HG03025 (cell line): ENCODE measurements around the gene ZC3H12D.
"Not testable (repeated sequence)": the region's sequence is repeated elsewhere in the genome, so short reads cannot be mapped to it uniquely, and the experiment has no call there.

Experiments used
- ATAC-seq: cut with Tn5 transposase; IDR thresholded peaks from one replicate; pipeline ENCODE4 v1.9.1; 2021; ENCODE audit warnings: mild to moderate bottlenecking, moderate library complexity; ENCODE audit not compliant: unreplicated experiment, low FRiP score

The ZC3H12D gene

DNA sequence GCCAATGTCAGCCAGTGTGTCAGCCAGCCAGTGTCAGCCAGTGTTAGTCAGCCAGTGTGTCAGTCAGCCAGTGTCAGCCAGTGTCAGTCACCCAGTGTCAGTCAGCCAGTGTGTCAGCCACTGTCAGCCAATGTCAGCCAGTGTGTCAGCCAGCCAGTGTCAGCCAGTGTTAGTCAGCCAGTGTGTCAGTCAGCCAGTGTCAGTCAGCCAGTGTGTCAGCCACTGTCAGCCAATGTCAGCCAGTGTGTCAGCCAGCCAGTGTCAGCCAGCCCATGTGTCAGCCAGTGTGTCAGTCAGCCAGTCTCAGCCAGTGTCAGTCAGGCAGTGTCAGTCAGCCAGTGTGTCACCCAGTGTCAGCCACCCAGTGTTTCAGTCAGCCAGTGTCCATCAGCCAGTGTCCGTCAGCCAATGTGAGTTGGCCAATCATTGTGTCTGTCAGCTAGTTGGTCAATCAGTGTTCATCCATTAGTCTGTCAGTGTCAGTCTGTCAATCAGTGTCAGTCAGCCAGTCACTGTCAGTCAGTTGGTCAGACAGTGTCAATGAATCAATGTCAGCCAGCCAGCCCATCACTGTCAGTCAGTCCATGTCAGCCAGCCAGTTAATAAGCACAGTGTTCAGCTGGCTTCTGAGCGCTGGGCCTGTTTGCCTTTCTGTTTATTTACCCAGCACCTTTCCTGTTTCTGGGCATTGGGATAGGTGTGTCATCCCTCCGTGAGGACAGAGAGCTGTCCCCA is 40.3 kb downstream of the ZC3H12D start:
- not testable (repeated sequence) for ATAC-seq

DNA sequence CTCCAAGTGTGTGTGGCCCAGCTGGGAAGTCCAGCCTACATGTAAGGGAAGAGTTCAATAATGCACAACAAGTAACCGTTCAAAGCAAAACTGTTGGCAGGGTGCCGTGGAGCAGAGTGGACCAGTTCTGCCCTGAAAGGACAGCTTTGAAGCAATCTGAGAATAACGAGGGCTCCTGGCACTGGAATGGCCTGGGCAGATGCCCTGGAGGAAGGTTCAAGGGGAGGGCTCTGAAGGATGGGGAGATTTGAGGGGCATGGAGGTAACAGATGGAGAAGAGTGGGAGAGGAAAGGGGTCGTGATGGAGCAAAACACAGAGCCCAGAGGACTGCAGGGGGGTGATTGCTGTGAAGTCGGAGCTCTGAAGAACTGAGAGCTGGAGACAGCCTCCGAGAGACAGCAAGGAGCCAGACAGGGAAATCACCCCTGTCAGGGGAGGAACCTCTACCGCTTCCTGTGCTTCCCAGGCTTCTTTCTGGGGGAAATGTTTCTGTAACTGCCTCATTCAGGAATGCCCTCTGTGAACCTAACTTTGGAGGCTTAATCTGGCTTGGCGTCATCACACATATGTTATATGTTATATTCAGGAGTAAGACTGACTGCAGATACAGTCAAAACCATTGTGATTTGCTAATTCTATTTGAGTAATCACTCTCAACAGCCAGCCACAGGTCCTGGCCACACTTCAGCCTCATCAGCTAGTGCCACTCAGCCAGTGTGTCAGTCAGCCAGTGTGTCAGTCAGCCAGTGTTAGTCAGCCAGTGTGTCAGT is 41.2 kb downstream of the ZC3H12D start:
- no peak for ATAC-seq

DNA sequence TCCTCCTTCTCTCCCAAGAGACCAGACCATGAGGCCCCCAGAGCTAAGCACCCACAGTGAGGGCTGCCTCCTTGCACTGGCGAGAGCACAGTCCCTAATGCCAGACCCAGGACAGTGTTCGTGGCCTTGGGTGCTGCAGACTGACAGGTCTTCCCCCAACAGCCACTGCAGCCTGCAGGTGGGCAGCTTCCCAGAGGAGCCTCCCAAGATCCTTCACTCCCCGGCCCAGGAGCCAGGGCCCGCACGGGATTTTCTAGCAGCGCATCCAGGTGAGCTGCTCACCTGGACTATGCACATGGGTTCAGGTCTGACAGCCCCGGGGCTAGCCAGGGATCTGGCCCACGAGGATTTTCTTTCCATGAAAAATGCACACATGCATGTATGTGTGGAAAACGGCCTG is 43.1 kb downstream of the ZC3H12D start:
- no peak for ATAC-seq

DNA sequence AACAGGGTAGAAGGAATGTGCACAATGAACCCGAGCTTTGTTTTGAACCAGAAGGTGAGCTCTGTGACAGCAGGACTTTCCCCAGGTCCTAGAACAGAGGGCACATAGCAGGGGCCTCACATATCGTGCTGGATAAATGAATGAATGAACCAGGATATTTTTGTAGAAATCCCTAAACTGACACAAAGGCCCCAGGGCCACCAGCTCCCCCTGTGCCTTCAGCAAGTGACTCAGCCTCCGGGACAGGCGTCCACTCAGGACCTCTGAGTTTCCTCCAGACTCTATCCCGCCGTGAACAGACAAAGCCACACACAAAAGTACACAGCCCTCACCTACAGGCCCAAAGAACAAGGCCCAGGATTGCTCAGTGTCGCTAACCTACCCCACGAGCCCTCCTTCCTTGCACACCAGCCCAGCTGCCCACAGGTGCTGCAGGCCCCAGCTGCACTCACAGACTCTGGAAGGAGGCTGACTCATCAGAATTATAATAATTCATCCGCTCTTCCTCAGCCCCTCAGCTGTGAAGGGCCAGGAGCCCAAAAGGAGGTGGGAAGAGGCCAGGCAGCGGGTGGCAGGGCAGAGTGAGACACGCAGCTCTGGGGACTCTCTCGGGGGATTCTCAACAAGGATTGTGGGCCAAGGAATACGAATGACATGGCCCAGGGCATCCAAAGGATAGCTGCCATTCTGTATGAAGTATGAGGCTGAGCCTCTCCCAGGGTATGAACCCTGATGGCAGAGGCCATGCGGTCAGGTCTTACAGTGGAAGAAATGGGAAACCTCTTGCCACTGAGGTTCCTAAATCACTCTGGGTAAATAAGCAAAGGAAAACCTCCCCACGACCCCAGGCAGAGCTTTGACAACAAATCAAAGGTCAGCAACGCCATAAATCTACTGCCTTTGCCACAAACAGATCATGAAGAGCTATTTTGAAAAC is 43.8 kb downstream of the ZC3H12D start:
- ATAC-seq = no peak

DNA sequence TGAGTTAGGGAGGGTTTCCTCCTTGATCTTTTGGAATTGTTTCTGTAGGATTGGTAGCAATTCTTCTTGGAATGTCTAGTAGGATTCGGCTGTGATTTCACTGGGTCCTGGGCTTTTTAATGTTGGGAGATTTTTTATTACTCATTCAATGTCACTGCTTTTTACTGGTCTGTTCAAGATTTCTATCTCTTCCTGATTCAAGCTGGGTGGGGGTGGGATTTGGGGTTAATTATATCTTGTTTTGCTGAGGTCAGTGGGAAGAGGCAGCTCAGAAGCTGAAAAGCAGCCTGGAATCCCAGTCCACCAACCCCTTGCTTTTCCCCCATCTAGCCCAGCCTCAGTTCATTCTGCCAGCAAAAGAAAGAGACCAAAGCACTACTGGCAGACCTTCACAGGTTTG is 45.2 kb downstream of the ZC3H12D start:
- ATAC-seq = no peak

DNA sequence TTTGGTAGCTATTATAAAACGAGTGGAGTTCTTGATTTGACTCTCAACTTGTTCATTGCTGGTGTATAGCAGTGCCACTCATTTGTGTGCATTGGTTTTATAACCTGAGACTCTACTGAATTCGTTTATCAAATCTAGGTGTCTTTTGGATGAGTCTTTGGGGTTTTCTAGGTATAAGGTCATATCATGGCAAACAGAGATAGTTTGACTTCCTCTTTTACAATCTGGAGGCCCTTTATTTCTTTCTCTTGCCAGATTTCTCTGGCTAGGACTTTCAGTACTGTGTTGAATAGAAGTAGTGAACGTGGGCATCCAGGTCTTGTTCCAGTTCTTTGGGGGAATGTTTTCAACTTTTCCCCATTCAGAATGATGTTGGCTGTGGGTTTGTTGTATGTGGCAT is 46.0 kb downstream of the ZC3H12D start:
- ATAC-seq = no peak

DNA sequence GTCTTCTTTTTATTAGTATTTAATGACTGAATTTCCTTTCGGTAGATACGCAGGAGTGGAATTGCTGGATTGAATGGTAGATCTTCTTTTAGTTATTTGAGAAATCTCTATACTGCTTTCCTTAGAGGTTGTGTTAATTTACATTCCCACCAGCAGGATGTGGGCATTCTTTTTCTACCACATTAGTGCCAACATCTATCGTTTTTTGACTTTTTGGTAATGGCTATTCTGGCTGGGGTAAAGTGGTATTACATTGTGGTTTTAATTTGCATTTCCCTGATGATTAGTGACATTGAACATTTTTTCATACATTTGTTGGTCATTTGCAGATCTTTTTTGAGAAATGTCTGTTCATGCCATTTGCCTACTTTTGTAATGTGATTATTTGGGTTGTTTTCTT is 47.6 kb downstream of the ZC3H12D start:
- ATAC-seq = no peak

DNA sequence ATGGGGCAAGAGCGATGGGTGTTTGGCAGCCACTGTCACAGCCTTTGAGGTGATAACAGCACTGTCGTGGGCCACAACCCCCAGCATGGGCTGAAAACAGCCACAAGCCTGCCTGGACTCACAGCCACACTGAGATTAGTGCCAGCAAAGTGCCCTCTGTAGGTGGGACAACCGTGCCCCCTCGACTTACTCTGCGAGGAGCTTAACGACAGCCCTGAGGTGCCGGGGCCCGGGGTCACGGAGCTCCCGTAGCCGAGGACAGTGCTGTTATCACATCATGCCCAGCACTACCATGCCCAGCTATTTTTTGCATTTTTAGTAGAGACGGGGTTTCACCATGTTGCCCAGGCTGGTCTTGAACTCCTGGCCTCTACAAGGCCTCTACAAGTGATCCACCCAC is 48.2 kb downstream of the ZC3H12D start:
- ATAC-seq = no peak

DNA sequence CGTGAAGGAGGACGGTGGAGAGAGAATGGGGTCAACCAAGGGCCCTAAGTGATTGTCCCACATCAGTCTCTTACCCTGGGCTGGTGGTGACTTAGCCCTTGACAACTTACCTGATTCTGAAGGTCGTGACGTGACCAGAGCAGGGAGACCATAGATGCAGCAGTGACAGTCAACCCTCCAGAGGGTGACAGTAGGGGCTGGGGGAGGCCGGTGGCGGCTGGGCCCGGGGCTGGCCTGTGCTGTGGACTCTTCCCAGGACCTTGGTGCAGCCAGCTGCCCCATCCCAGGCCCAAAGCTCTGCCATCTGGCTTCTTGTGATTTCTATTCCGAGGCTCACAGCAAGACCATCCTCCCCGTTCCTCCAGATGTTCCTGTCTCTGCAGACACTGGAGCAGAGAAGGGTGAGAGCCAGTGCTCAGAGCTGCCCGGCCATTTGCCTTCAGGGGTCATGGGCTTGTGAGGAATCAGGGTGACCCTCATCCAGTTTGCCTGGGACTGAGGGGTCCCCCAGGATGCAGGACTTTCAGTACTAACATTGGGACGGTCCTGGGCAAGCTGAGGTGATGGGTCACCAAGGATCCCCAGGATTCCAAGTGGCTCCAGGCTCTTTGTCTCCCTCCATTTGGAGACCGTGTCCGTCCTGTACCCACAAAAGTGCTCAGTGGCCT is 48.8 kb downstream of the ZC3H12D start:
- no peak for ATAC-seq

DNA sequence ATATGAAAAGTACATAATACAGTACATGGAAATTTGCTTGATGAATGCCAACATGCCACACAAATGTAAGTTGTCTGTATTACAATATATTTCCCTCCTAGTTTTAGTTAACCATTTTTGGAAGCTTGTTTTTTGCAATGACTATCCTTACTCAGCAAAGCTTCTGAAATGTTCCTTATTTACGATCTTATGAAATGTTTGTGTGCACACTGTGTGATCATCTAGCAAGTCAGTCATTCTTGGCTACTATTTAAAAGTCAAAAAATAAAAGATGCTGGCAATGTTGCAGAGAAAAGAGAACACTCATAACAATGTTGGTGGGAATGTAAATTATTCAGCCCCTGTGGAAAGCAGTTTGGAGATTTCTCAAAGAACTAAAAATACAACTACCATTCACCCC is 50.9 kb downstream of the ZC3H12D start:
- no peak for ATAC-seq

DNA sequence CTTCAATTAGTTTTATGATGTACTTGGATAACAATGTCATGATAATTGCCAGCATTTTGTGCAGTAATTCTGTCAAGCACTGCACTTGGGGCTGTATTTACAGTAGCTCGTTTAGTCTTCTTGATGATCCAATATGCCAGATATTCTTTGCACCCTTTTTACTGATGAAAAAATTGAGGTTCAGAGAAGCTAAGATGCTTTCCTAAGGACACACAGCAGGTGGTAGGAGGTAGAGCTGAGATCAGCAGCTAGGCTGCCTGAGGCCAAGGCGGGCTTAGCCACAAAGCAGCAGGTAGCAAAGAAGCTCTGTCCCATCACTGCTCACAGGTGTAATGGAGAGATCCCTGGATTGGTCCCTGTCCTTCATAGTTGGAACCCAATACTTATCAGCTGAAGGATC is 51.4 kb downstream of the ZC3H12D start:
- ATAC-seq = no peak

DNA sequence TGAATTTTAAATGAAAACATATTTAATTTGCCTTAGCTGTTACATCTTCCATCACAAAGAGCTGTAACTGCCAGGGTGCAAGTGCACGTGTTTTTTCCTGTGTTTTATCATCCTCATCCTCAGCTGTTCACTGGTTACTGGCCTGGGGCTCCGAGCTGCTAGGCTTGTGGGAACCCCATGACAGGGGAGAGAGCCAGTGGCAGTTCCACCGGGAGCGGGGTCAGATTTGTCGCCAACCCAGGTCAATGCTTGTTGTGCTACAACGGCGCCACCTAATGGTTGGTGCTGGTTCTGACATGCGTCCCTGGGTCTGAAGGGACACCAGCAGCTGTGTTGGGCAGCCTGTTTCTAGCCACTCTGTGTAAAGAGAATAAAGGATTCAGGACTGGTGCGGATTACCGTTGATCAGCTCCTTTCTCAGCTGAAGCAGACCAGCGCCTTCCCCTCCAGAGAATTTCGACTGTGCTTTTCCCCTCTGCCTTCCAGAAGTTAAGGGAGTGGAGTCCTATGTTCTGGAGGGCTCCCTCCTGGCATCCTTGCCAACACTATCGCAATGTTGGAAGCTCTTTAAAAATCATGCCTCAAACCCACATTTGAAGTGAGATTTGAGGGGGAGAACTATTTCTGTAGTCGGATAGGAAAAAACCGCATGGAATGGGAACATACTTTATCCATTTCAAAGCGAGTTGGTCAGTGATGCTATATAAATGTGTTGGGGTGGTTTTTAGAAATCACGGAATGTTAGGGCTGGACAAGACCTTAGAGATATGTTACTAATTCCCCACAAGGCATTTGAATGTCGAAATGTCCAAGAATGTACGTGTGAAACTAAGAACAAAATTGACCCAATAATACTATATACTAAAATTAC is 52.7 kb downstream of the ZC3H12D start:
- peak; percentile 73 for ATAC-seq

DNA sequence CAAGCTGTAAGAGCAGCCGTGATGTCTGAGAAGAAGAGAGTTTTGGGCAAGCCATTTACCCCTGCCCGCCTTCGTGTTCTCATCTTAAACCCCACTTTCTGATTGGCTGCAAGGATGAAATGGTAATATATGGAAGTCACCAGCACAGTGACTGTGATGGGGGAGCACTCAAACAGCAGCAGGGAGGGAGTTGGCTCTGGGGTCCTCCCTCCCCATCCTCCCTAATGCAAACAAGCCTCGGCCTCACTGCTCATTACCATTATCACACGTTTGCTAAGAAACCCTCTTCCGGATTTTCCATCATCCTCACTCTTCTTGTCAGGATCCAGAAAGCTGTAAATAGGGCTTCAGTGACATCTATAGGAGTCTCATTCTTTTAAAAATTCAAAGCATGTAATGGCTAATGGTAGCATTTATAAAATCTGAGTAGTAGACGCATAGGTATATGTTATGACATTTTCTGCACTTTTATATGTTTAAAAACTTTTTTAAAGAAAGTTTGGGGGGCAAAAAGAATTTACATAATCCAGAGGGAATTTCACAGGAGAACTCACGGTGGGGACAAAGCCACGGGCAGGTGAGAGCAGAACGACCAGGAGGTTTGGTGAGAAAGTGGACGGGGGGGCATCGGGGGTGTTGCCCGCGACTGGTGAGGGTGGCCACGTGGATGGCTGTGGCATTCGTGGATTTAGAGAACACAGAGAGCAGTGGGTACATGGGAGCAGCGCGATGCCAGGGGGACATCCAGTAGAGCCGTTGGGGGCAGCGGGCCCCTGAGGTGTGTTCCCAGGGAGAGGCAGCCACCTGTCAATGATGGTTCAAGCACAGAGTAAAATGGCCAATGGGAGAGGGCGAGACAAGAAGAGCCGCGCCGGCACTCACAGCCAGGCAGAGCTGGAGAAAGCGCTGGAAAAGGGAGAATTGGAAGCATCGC is 55.1 kb downstream of the ZC3H12D start:
- ATAC-seq = no peak

DNA sequence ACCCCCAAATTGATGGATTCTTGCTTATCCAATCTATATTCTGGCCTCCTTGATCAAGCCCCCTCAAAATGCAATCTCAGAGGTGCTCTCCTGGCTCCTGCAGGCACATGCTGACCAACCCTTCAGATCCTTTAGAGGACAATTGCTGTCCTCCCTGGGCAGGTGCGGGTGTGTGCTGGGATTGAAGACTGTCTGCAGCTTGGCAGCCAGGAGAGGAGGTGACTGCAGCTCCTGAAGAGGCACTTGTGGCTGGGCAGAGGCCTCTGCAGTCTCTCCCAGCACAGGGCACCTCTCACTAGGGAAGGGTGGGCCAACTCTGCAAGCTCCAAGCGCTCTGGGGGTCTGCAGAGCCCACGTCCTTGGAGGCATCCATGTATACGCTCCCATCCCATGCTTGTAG is 56.2 kb downstream of the ZC3H12D start:
- ATAC-seq = no peak

DNA sequence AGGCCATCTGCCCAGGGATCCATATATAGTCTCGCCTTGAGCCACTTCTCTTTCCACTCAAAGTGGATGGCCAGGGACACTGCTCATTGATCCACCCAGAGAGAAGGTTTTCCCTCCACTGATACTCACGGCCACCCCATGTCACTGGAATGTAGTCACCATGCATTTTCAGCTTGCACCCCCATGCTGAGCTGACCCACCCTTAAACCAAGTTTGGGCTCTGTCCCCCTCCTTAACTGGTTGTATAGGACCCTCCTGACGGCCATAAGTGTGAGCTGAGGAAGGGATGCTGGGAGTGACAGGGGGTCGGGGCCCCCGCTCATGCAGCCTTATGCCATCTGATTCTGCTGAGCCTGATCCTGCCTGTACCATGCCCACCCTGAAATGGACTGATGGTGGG is 59.1 kb downstream of the ZC3H12D start:
- no peak for ATAC-seq

DNA sequence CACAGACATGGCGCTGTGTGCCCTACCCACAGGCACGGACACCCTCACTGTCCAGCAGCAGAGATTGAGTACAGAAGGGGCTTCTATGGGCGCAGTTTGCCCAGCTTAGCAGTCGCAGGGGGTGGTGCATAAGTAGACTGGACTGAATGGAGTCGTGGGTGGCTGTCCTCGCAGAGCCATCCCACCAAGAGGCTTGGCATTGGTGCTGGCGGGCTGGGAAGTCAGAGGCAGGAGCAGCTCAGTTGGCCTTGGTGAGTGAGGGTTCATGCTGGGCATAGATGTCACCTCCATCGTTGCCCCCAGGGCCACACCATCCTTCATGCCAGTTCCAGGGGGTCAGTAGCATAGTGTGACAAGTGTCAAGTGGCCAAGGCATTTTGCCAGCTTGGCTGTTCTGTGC is 59.6 kb downstream of the ZC3H12D start:
- ATAC-seq = no peak

DNA sequence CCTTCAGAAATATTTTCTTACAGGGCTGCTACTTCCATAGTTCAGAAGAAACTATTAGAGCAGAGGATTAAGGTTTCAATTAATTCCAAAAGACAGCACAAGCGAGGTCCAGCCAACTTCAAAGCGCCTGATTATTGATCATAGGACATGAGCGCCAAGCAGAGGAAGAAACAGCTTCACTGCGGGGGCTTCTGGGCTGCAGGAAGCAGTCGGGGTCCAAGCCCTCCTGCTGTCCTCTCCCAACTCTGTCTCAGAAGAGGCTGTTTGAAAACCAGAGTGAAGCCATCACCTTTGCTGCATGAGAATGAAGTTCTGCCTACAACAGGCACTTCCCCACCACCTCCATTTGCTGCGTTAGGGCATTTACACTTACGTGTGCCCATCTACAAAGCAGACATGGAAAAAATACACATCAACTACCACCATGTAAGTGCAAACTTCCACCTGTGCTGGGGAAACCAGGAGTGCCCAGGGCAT is 60.8 kb downstream of the ZC3H12D start:
- no peak for ATAC-seq

DNA sequence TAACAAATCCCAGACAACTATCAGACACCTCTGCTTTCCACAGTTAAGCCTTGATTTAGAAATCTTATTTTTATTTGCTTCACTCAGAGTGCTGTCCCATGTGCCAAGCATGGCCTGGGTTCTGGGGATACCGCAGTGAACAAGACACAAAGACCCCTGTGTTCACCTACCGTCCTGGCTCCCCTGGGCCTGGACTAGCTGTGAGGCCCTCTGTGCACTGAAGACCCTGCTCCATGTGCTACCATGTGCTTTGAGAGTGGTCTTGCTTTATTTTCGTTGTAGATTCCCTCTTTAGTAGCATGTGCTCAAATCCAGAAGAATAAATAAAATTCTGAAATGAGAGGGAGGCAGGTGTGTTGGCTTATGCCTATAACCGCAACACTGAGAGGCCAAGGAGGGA is 62.2 kb downstream of the ZC3H12D start:
- no peak for ATAC-seq
